ENCODE data around the gene DOCK3.

DNA sequence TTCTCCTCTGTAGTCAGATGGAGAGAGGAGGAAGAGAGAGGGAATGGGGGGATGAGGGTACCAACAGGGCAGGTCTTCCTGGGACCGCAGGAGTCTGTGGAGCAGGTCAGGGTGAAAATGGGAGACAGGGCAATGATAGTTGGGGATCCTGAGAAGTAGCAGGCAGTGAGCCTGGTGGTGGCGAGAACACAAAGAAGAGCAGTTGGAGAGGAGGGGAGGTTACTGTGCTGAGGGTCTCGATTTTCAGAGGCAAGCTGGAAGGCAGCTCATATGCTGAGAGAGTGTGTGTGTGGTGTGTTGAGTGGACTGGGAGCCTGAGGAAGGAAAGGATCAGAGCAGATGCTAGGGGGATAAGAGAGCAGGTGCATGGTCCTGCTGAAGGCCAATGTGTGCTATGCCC is 2.1 kb upstream of the DOCK3 start:
- TF ChIP-seq, protein P1, sequence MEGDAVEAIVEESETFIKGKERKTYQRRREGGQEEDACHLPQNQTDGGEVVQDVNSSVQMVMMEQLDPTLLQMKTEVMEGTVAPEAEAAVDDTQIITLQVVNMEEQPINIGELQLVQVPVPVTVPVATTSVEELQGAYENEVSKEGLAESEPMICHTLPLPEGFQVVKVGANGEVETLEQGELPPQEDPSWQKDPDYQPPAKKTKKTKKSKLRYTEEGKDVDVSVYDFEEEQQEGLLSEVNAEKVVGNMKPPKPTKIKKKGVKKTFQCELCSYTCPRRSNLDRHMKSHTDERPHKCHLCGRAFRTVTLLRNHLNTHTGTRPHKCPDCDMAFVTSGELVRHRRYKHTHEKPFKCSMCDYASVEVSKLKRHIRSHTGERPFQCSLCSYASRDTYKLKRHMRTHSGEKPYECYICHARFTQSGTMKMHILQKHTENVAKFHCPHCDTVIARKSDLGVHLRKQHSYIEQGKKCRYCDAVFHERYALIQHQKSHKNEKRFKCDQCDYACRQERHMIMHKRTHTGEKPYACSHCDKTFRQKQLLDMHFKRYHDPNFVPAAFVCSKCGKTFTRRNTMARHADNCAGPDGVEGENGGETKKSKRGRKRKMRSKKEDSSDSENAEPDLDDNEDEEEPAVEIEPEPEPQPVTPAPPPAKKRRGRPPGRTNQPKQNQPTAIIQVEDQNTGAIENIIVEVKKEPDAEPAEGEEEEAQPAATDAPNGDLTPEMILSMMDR (conservative IDR thresholded peaks at IDR 0.05; ENCODE audit: low read depth, low read length) = no peak
- TF ChIP-seq EZH2phosphoT487 (IDR thresholded peaks at IDR 0.05; ENCODE audit: borderline replicate concordance, low read length) (no peak), EZH2 (IDR thresholded peaks at IDR 0.05; ENCODE audit: low read length, unreplicated experiment) (no peak)

Data from PC-3 (cell line).